Fibroblast of skin of right biceps (primary cell): ENCODE results near the gene ZNRF1.

Experiments
- DNase-seq: peaks from one replicate; pipeline ENCODE4 v3.0.0-alpha.2; 2013

The ZNRF1 gene

DNA sequence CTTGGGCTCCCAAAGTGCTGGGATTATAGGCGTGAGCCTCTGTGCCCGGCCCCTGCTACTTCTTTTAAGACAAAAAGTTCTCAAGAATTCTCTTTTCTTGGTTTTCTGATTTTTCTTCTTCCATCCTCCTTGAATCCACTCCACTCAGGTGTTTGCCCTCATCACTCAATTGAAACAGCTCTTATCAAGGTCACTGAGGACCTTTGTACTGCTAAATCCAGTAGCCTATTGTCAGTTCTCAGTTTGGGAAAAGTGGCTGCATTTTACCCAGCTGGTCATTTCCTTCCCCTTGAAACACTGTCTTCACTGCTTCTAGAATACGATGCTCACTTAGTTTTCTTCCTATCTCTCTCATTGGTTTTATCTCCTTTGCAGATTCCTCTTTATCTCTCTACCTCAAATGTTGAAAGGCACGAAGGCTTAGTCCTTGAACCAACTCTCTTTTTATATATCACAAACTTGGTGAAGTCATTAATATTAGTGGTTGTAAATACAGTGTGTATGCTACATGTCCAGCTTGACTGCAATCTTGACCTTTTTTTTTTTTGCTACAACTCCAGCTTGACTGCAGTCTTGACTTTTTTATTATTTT is 29.8 kb downstream of the ZNRF1 start:
- no peak for DNase-seq

DNA sequence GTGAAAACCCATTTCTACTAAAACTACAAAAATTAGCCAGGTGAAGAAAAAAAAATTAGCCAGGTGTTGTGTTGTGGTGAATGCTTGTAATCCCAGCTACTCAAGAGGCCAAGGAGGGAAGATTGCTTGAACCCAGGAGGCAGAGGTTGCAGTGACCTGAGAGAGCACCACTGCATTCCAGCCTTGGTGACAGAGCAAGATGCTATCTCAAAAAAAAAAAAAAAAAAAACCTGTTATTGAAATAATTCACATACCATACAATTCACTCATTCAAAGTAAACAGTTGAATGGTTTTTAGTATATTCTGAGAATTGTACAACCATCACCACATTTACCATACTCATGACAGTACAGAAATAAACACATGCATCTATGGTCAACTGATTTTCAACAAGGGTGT is 31.0 kb downstream of the ZNRF1 start:
- peak; percentile 85 for DNase-seq

DNA sequence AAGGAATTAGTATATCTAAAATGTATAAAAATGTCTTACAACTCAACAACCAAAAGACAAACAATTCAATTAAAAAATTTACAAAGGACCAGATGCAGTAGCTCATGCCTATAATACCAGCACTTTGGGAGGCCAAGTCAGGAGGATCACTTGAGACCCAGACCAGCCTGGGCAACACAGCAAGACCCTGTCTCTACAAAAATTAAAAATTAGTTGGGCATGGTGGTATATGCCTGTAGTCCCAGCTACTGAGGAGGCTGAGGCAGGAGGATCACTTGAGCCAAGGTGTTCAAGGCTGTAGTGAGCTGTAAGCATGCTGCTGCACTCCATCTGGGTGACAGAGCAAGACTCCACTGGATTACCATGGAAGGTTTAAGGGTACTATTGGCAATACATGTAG is 33.8 kb downstream of the ZNRF1 start:
- DNase-seq = no peak

GRCh38 chr16:75035410-75035968 is 36.7 kb downstream of the ZNRF1 start:
- no peak for DNase-seq

GRCh38 chr16:75038036-75038858 is 39.4 kb downstream of the ZNRF1 start:
- peak; percentile 38 for DNase-seq

- DNase-seq = no peak
These were observed 41.1 kb downstream of the ZNRF1 start for GRCh38 chr16:75039941-75040340.

- no peak for DNase-seq
These were observed 43.8 kb downstream of the ZNRF1 start for GRCh38 chr16:75042426-75043174.

GRCh38 chr16:75043175-75043895 is 44.5 kb downstream of the ZNRF1 start:
- no peak for DNase-seq

GRCh38 chr16:75044800-75045361 is 46.1 kb downstream of the ZNRF1 start:
- peak; percentile 46 for DNase-seq

DNA sequence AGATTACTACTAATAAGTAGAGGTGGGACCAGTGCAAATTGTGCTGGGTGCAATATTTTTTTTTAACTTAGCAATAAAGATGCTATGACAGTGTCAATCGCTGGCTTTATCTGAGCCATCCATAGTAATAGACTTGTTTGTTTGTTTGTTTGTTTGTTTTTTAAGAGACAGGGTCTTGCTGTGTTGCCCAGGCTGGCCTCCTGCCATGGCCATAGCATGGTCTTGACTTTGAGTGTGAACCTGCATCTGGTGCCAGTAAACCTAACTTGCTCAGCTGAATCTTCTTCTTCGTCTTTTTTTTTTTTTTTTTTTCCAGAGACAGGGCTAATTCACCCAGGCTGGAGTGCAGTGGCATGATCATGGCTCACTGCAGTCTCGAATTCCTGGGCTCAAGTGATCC is 46.6 kb downstream of the ZNRF1 start:
- DNase-seq = no peak

DNA sequence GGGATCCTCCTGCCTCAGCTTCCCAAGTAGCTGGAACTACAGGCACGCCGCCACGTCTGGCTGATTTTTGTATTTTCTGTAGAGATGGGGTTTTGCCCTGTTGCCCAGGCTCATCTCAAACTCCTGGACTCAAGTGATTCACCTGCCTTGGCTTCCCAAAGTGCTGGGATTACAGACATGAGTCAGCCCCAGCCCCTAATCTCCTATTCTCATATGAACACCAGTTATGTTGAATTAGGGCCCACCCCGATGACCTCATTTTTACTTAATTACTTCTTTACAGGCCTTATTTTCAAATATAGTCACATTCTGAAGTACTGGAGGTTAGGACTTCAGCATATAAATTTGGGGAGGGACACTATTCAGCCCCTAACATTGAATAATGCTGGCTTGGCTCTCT is 49.2 kb downstream of the ZNRF1 start:
- DNase-seq = peak; percentile 39

DNA sequence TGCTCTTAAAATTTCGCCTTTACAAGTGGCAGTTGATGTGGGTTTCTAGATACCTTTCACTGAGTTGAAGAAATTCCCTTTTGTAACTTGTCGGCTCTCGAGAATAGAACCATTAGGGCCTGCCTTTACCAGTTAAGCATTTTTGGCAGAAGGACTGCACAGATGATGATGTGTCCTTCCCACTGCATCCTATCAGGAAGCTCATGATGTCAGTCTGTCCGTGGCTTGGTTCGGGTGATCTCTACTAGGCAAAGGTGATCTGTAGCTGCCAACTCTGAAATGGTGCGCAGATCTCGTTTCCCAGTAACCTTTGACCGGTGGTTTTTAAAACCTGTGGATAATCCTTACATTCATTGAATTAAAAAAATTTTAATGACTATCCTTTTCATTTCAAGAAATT is 49.7 kb downstream of the ZNRF1 start:
- no peak for DNase-seq

- DNase-seq = no peak
These were observed 53.8 kb downstream of the ZNRF1 start for GRCh38 chr16:75052481-75053202.

DNA sequence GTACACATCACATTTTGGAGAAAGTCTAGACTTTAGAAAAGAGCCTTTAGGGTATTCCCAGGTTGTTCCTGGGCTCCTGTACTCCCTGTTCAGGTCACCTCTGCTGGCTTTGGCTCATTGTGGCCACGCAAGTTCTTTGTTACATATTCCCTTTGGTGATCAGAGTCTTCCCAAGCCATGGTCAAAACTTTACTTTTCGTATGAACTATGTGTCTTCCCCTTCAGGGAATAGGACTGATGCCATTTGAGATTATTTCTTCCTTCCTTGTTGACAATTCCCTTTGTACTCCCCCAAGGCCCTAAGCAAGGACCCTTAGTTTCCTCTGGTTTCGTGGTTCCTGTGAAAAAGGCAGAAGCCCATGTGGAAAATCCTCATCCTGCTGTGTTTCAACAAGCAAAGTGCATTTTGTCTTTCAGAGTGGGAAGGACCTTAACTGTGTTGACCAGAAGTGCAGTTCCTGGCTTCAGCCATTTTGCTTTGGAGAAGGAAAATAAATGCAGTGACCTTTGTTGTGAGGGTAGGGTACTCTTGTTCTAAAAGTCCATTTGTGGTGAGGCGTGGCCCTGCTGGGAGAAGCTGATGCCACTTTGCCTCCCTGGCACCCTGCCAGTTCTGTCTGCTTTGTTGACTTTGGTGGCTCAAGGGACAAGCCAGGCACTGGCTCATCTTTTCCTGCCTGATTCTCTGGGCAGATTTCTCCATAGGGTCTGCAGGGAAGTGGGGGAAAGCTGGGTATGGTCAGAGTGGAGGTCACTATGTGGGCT is 55.1 kb downstream of the ZNRF1 start:
- no peak for DNase-seq

- no peak for DNase-seq
These were observed 55.7 kb downstream of the ZNRF1 start for GRCh38 chr16:75054556-75054947.

- DNase-seq = no peak
These were observed 60.0 kb downstream of the ZNRF1 start for GRCh38 chr16:75058806-75059205.

DNA sequence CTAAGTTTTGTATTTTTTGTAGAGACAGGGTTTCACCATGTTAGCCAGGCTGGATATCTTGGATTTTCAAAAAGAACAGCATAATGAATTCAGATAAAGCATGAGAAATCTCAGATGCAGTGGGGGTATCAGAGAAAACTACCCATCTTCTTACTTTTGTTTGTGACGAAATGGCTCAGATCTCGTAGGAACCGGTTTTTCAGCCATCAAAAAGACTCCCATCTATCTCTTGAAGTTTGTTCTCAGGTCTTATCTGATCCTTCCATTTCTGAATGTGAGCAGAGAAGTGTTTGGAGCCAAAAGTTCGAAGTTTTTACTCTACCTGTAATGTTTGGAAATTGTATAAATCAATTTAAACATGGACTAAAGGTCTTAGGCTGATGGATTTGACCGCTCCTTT is 60.6 kb downstream of the ZNRF1 start:
- DNase-seq = no peak

DNA sequence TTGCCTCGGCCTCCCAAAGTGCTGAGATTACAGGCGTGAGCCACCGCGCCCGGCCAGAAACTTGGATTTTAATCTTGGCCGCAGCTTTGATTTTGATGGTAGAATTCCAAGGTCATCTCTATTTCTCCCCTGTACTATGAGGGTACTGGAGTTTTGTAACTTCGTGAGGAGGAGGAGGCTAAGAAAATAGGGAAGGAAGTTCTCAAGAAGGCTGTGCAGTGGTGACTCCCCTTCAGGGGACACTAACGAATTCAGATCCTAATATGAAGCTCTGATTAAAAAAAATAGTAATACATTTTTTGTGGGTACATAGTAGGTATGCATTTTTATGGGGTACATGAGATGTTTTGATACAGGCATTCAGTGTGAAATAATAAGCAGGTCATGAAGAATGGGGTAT is 61.9 kb downstream of the ZNRF1 start:
- no peak for DNase-seq

DNA sequence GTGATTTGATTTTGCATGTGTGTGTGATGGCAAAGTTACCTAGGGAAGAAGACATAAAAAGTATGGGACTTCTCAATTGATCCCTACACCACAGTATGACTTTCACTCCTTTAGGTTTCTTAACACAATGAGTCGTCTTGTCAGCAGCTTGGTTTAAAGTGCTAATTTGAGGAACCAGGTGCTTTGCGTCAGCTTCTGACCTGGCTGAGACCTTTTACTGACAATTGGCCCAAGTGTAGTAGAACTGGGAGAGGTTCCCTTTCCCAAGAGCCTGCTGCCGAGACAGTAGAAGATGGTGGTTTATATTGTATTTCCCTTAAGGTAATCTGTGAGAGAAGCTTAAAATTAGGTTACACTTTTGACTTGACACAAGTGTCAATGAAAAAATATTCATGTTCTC is 62.8 kb downstream of the ZNRF1 start:
- no peak for DNase-seq

DNA sequence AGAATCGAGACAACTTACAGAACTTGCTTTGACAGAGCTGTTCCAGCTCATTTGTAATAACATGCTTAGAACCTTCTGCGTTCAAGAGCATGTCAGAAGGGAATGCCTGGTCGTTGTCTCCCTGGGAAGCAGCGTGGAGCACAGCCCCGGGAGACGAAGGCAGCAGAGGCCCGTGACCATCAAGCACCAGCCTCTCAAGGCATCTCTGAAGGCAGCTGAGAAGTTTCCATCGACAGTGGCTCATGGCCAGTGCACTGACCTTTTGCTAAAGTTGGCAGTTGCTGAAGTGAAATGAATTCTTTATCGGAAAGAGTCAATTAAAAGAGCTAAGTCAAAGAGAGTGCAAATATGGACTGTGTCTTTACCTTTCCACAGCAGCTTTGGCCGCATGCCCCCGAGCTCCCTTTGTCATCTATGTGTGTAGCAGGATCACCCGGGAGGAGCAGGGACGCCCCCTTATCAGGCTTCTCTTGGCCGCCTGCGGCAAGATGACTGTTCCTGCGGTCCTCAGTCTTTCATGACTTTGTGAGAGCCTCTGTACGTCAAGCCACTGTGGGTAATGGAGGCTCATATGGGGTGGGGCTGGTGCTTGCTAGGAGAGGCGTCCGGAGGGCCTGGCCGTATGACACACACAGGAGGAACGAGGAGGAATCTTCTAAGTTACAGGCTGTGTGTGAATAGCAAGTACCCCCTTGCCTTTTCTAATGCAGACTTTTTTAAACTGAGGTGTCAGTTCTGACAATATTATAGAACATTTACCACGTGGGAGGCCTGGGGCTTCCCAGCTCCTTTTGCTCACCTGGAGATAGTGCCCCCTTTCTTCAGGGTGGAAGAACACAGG is 63.5 kb downstream of the ZNRF1 start:
- DNase-seq = no peak
